Measurements from ENCODE around the gene CAMK2G. TPM values are rescaled to one million over a fixed set of nuclear protein-coding genes. Genes with fewer than 3 reads are reported as not detected.
"Not testable (repeated sequence)": the region's sequence is repeated elsewhere in the genome, so short reads cannot be mapped to it uniquely, and the experiment has no call there.

The CAMK2G gene
- total RNA-seq, 1 experiment from 2014 or later, result 22.2 TPM

GRCh38 chr10:73906524-73907447 is 32.4 kb upstream of the CAMK2G start:
- in situ Hi-C loops (cut with HindIII; ENCODE audit: low pct_unique_long_range_greater_than_20kb, low sequenced_read_pairs), result no loop called here
- DNase-seq (ENCODE audit: low read depth), result peak; percentile 88

- DNase-seq (ENCODE audit: low read depth), result no peak
- in situ Hi-C loops (cut with HindIII; ENCODE audit: low pct_unique_long_range_greater_than_20kb, low sequenced_read_pairs), result no loop called here
These were observed 31.1 kb upstream of the CAMK2G start for GRCh38 chr10:73905256-73906020.

GRCh38 chr10:73902351-73902750 is 28.0 kb upstream of the CAMK2G start:
- in situ Hi-C loops (cut with HindIII; ENCODE audit: low pct_unique_long_range_greater_than_20kb, low sequenced_read_pairs), result no loop called here
- no peak for DNase-seq (ENCODE audit: low read depth)

- DNase-seq (ENCODE audit: low read depth), result no peak
- in situ Hi-C loops (cut with HindIII; ENCODE audit: low pct_unique_long_range_greater_than_20kb, low sequenced_read_pairs), result no loop called here
These were observed 26.9 kb upstream of the CAMK2G start for GRCh38 chr10:73901261-73901660.

- no peak for DNase-seq (ENCODE audit: low read depth)
- in situ Hi-C loops (cut with HindIII; ENCODE audit: low pct_unique_long_range_greater_than_20kb, low sequenced_read_pairs), result no loop called here
These were observed 25.7 kb upstream of the CAMK2G start for GRCh38 chr10:73900064-73900463.

- peak; percentile 51 for DNase-seq (ENCODE audit: low read depth)
- in situ Hi-C loops (cut with HindIII; ENCODE audit: low pct_unique_long_range_greater_than_20kb, low sequenced_read_pairs), result no loop called here
These were observed 25.1 kb upstream of the CAMK2G start for GRCh38 chr10:73899423-73899822.

- no peak for DNase-seq (ENCODE audit: low read depth)
- in situ Hi-C loops (cut with HindIII; ENCODE audit: low pct_unique_long_range_greater_than_20kb, low sequenced_read_pairs), result no loop called here
These were observed 24.5 kb upstream of the CAMK2G start for GRCh38 chr10:73898730-73899410.

GRCh38 chr10:73897693-73898092 is 23.3 kb upstream of the CAMK2G start:
- DNase-seq (ENCODE audit: low read depth), result no peak
- in situ Hi-C loops (cut with HindIII; ENCODE audit: low pct_unique_long_range_greater_than_20kb, low sequenced_read_pairs), result no loop called here

GRCh38 chr10:73895381-73895780 is 21.0 kb upstream of the CAMK2G start:
- DNase-seq (ENCODE audit: low read depth); in situ Hi-C loops (cut with HindIII; ENCODE audit: low pct_unique_long_range_greater_than_20kb, low sequenced_read_pairs): not testable (repeated sequence)

- in situ Hi-C loops (cut with HindIII; ENCODE audit: low pct_unique_long_range_greater_than_20kb, low sequenced_read_pairs), result no loop called here
- DNase-seq (ENCODE audit: low read depth), result no peak
These were observed 20.1 kb upstream of the CAMK2G start for GRCh38 chr10:73894245-73894971.

- no peak for DNase-seq (ENCODE audit: low read depth)
- in situ Hi-C loops (cut with HindIII; ENCODE audit: low pct_unique_long_range_greater_than_20kb, low sequenced_read_pairs), result no loop called here
These were observed 19.1 kb upstream of the CAMK2G start for GRCh38 chr10:73893426-73893825.

GRCh38 chr10:73892310-73893030 is 18.1 kb upstream of the CAMK2G start:
- in situ Hi-C loops (cut with HindIII; ENCODE audit: low pct_unique_long_range_greater_than_20kb, low sequenced_read_pairs), result no loop called here
- no peak for DNase-seq (ENCODE audit: low read depth)

- no peak for DNase-seq (ENCODE audit: low read depth)
- in situ Hi-C loops (cut with HindIII; ENCODE audit: low pct_unique_long_range_greater_than_20kb, low sequenced_read_pairs), result no loop called here
These were observed 17.2 kb upstream of the CAMK2G start for GRCh38 chr10:73891540-73891939.

- DNase-seq (ENCODE audit: low read depth); in situ Hi-C loops (cut with HindIII; ENCODE audit: low pct_unique_long_range_greater_than_20kb, low sequenced_read_pairs): not testable (repeated sequence)
These were observed 16.5 kb upstream of the CAMK2G start for GRCh38 chr10:73890830-73891229.

- DNase-seq (ENCODE audit: low read depth), result no peak
- in situ Hi-C loops (cut with HindIII; ENCODE audit: low pct_unique_long_range_greater_than_20kb, low sequenced_read_pairs), result no loop called here
These were observed 15.9 kb upstream of the CAMK2G start for GRCh38 chr10:73890261-73890660.

- in situ Hi-C loops (cut with HindIII; ENCODE audit: low pct_unique_long_range_greater_than_20kb, low sequenced_read_pairs), result not testable (repeated sequence)
These were observed 15.1 kb upstream of the CAMK2G start for GRCh38 chr10:73889416-73889815.

GRCh38 chr10:73889014-73889413 is 14.7 kb upstream of the CAMK2G start:
- peak; percentile 41 for DNase-seq (ENCODE audit: low read depth)
- in situ Hi-C loops (cut with HindIII; ENCODE audit: low pct_unique_long_range_greater_than_20kb, low sequenced_read_pairs), result no loop called here

More at GRCh38 chr10:73889416-73889815, 15.1 kb upstream of the CAMK2G start:
- DNase-seq (ENCODE audit: low read depth), result not testable (repeated sequence)
